PFSK-1 (cell line): ENCODE data around the gene KRT80.

ENCODE experiments used
- FOXP2 ChIP-seq: optimal IDR thresholded peaks from 2 replicates; pipeline ENCODE3; 2011; ENCODE audit warnings: borderline replicate concordance, control low read depth, inconsistent platforms; ENCODE audit not compliant: insufficient read depth; ENCODE audit errors: extremely low read length, extremely low read depth
- POLR2AphosphoS5 ChIP-seq: IDR thresholded peaks from 2 replicates; pipeline ENCODE4 v1.6.1; 2012; ENCODE audit warnings: low read depth, mild to moderate bottlenecking, control low read depth, low read length, moderate library complexity
- SIN3A ChIP-seq: IDR thresholded peaks from 2 replicates; pipeline ENCODE4 v1.6.1; 2012; ENCODE audit warnings: mild to moderate bottlenecking, low read length, moderate library complexity, borderline replicate concordance; ENCODE audit not compliant: insufficient read depth
- TAF1 ChIP-seq: IDR thresholded peaks from 2 replicates; pipeline ENCODE4 v1.6.1; 2012; ENCODE audit warnings: low read length, control low read depth, borderline replicate concordance; ENCODE audit not compliant: insufficient read depth
- TF ChIP-seq, protein P1 (sequence below), 2 experiments: IDR thresholded peaks; 2 replicates each; pipeline versions ENCODE4 v1.6.1 to v1.8.0; 2011 to 2012; ENCODE audit warnings: low read depth in 2 of 2, low read length in 2 of 2, control low read depth in 1 of 2, inconsistent platforms in 1 of 2, mild to moderate bottlenecking in 1 of 2, moderate library complexity in 1 of 2; ENCODE audit not compliant: insufficient read depth in 1 of 2

Gene KRT80

DNA sequence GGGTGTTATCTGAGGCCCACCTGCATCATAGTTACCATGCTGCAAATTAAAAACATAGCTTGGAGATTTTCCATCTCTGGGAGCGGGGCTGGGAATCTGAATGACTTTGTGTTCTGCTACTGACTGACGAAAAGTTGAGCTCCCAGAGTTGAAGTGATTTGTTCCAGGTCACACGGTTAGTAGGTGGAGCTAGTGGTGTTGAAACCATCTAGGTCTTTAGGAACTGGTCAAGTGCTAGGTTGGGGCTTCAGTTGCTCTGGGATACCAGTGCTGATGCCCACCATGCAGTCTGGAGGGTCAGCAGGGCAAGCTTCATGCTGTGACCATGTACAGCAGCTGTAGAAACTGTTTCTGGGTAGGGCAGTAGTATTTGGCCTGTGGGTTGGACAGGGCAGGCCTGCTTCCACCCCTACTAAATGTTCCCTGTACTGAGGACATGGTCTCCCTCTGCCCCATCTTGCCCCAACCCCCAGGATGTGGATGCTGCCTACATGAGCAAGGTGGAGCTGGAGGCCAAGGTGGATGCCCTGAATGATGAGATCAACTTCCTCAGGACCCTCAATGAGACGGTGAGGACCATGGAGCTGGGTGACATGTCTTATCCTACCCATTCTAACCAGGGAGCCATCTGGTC, 46.5 kb upstream of the KRT80 start:
- TF ChIP-seq FOXP2 (no peak), SIN3A (no peak), POLR2AphosphoS5 (no peak), TAF1 (no peak)
- TF ChIP-seq, protein P1, sequence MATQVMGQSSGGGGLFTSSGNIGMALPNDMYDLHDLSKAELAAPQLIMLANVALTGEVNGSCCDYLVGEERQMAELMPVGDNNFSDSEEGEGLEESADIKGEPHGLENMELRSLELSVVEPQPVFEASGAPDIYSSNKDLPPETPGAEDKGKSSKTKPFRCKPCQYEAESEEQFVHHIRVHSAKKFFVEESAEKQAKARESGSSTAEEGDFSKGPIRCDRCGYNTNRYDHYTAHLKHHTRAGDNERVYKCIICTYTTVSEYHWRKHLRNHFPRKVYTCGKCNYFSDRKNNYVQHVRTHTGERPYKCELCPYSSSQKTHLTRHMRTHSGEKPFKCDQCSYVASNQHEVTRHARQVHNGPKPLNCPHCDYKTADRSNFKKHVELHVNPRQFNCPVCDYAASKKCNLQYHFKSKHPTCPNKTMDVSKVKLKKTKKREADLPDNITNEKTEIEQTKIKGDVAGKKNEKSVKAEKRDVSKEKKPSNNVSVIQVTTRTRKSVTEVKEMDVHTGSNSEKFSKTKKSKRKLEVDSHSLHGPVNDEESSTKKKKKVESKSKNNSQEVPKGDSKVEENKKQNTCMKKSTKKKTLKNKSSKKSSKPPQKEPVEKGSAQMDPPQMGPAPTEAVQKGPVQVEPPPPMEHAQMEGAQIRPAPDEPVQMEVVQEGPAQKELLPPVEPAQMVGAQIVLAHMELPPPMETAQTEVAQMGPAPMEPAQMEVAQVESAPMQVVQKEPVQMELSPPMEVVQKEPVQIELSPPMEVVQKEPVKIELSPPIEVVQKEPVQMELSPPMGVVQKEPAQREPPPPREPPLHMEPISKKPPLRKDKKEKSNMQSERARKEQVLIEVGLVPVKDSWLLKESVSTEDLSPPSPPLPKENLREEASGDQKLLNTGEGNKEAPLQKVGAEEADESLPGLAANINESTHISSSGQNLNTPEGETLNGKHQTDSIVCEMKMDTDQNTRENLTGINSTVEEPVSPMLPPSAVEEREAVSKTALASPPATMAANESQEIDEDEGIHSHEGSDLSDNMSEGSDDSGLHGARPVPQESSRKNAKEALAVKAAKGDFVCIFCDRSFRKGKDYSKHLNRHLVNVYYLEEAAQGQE (IDR thresholded peaks at IDR 0.05; ENCODE audit: insufficient read depth in 1 of 2, low read depth in 2 of 2, low read length in 2 of 2): no peak

- TF ChIP-seq FOXP2: no peak
- TF ChIP-seq, protein P1 (IDR thresholded peaks at IDR 0.05; ENCODE audit: insufficient read depth in 1 of 2, low read depth in 2 of 2, low read length in 2 of 2): no peak
- no peak for TF ChIP-seq POLR2AphosphoS5
- TF ChIP-seq SIN3A: no peak
- TF ChIP-seq TAF1: no peak
Observed at GRCh38 chr12:52236386-52237050, 44.7 kb upstream of the KRT80 start.

DNA sequence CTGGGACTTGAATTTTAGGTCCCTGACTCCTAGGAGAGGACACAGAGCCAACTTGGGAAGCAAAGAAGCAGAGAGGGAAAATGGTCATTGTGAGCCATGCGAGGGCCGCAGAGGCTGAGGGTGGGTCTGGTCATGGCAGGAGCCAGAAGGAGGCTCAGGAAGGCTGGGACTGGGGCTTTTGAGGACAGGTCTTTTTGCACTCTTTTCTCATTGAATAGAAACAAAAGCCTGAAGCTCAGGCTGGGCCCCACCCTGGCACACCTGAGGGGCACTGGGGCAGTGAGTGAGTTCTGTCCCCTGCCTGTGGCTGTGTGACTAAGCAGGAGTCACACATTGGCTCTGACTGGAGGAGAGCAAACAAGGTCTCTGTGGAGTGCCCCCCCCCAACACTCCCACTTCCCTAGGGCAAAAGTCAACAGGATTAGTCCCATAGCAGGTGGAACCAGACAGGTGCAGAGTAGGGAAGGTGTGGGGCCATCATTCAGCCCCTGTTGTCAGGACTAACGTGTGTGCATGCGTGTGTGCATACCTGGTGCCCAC, 44.1 kb upstream of the KRT80 start:
- TF ChIP-seq, protein P1 (IDR thresholded peaks at IDR 0.05; ENCODE audit: insufficient read depth in 1 of 2, low read depth in 2 of 2, low read length in 2 of 2): no peak
- TF ChIP-seq FOXP2 (no peak), TAF1 (no peak)

- TF ChIP-seq TAF1: no peak
- TF ChIP-seq POLR2AphosphoS5: no peak
- no peak for TF ChIP-seq FOXP2
- no peak for TF ChIP-seq SIN3A
- TF ChIP-seq, protein P1 (IDR thresholded peaks at IDR 0.05; ENCODE audit: insufficient read depth in 1 of 2, low read depth in 2 of 2, low read length in 2 of 2): no peak
Observed at GRCh38 chr12:52235001-52235764, 43.4 kb upstream of the KRT80 start.
